Measurements from ENCODE around the gene RAB12.

RAB12 gene

GRCh38 chr18:8681196-8681595 lies 72.0 kb downstream of the RAB12 start:
- DNase-seq (ENCODE audit: low spot score) (no peak), FAIRE-seq (no peak)

GRCh38 chr18:8684577-8684976 lies 75.3 kb downstream of the RAB12 start:
- no peak for FAIRE-seq

GRCh38 chr18:8685141-8685913 lies 76.1 kb downstream of the RAB12 start:
- FAIRE-seq, result no peak
- DNase-seq (ENCODE audit: low spot score), result no peak

More at GRCh38 chr18:8684577-8684976, 75.3 kb downstream of the RAB12 start:
- DNase-seq (ENCODE audit: low spot score), result no peak

- FAIRE-seq, result no peak
- DNase-seq (ENCODE audit: low spot score), result no peak
Measured at GRCh38 chr18:8685914-8686216, 76.6 kb downstream of the RAB12 start.

- DNase-seq (ENCODE audit: low spot score) (no peak), FAIRE-seq (no peak)
Measured at GRCh38 chr18:8686611-8687010, 77.4 kb downstream of the RAB12 start.

- DNase-seq (ENCODE audit: low spot score), result no peak
- no peak for FAIRE-seq
Measured at GRCh38 chr18:8688216-8688800, 79.1 kb downstream of the RAB12 start.

- DNase-seq (ENCODE audit: low spot score), result no peak
- FAIRE-seq, result no peak
Measured at GRCh38 chr18:8688816-8689215, 79.6 kb downstream of the RAB12 start.

All from urothelium cell line (cell line).